A549 (cell line): ENCODE data around the gene RAD51B. TPM values are rescaled to one million over a fixed set of nuclear protein-coding genes. Genes with fewer than 3 reads are reported as not detected.
A peak's percentile ranks its signal among the peaks of the same experiment; 100 is the strongest.

ENCODE experiments used
- ATAC-seq, 2 experiments: fragments of 200-7000 bp in 1 of 2; fragments of >200 bp in 1 of 2; cut with Nextera tagmentation in 1 of 2; cut with Tn5 transposase in 1 of 2; 3 replicates each; pipeline versions ENCODE4 v1.8.0 to v1.9.1; 2018 to 2020; ENCODE audit warnings: mild to moderate bottlenecking in 1 of 2, moderate library complexity in 1 of 2
- CTCF ChIA-PET: fragments of 300-600 bp; sonication (Branson Sonifier 250); formaldehyde crosslinking; extraction: SDS; loops from one replicate; lab custom pipeline; 2021; ENCODE audit warnings: antibody characterized with exemption, inconsistent platforms; lab: Yijun Ruan, JAX
- POLR2A ChIA-PET: fragments of 350-600 bp; formaldehyde crosslinking; extraction: SDS; loops from one replicate; lab custom pipeline; 2021; ENCODE audit warnings: antibody characterized with exemption, inconsistent platforms; lab: Yijun Ruan, JAX
- DNase-seq, 2 experiments: peaks; one replicate each; pipeline versions ENCODE4 v3.0.0 to v3.0.0-alpha.2; 2011 to 2016; ENCODE audit warnings: low read depth in 1 of 2, low spot score in 1 of 2
- FAIRE-seq: peaks from 2 replicates; lab custom pipeline; 2011; peaks lifted over from hg19 to GRCh38; lab: Jason Lieb, UNC
- H3K27ac ChIP-seq, 2 experiments: fragments of >200 bp; sonication (Bioruptor Twin); formaldehyde crosslinking; 3 replicates each; pipeline ENCODE4 v1.5.1; 2016 to 2017
- H3K4me1 ChIP-seq: fragments of >200 bp; sonication (Bioruptor Twin); formaldehyde crosslinking; 3 replicates; pipeline ENCODE4 v1.6.1; 2016
- H3K4me2 ChIP-seq: fragments of >200 bp; sonication (Bioruptor Twin); formaldehyde crosslinking; 3 replicates; pipeline ENCODE4 v1.6.1; 2016
- H3K4me3 ChIP-seq: fragments of >200 bp; sonication (Bioruptor Twin); formaldehyde crosslinking; 3 replicates; pipeline ENCODE4 v1.5.1; 2016
- H3K9me3 ChIP-seq: fragments of >200 bp; sonication (Bioruptor Twin); formaldehyde crosslinking; 3 replicates; pipeline ENCODE4 v1.6.1; 2016
- CEBPB ChIP-seq, 2 experiments: fragments of >200 bp in 1 of 2; sonication (Bioruptor Twin) in 1 of 2; formaldehyde crosslinking in 1 of 2; IDR thresholded peaks; 2 replicates each; pipeline ENCODE4 v1.6.1; 2012 to 2016
- CHD2 ChIP-seq: fragments of 150-350 bp; IDR thresholded peaks from 2 replicates; pipeline ENCODE4 v1.6.1; 2014; ENCODE audit warnings: low read length; ENCODE audit not compliant: partially characterized antibody
- CHD4 ChIP-seq: fragments of 200-600 bp; sonication (generic); IDR thresholded peaks from 2 replicates; pipeline ENCODE4 v1.6.1; 2016; ENCODE audit warnings: antibody characterized with exemption, mild to moderate bottlenecking, borderline replicate concordance
- EHF ChIP-seq: fragments of 250-450 bp; sonication (Bioruptor Pico); IDR thresholded peaks from 2 replicates; pipeline ENCODE4 v1.5.0; 2020; ENCODE audit warnings: mild to moderate bottlenecking
- EP300 ChIP-seq, 2 experiments: fragments of >200 bp; sonication (Bioruptor Twin); formaldehyde crosslinking; IDR thresholded peaks; 2 replicates in 1 of 2; 3 replicates in 1 of 2; pipeline ENCODE4 v1.6.1; 2016 to 2017
- ESRRA ChIP-seq: fragments of 150-350 bp; IDR thresholded peaks from 2 replicates; pipeline ENCODE4 v1.6.1; 2014; ENCODE audit warnings: mild to moderate bottlenecking, low read length, borderline replicate concordance
- FOSL2 ChIP-seq, 2 experiments: fragments of 450-650 bp in 1 of 2; fragments of >200 bp in 1 of 2; sonication (Bioruptor Twin) in 1 of 2; formaldehyde crosslinking; IDR thresholded peaks; 2 replicates each; pipeline versions ENCODE4 v1.5.0 to v1.6.1; 2016 to 2020; ENCODE audit warnings: mild to moderate bottlenecking in 1 of 2, moderate library complexity in 1 of 2
- GATA3 ChIP-seq: IDR thresholded peaks from 2 replicates; pipeline ENCODE4 v1.6.1; 2012; ENCODE audit warnings: borderline replicate concordance
- HOXA7 ChIP-seq: fragments of 250-450 bp; sonication (Bioruptor Pico); IDR thresholded peaks from 2 replicates; pipeline ENCODE4 v1.5.0; 2020; ENCODE audit warnings: mild to moderate bottlenecking, moderate library complexity
- JUN ChIP-seq, 2 experiments: fragments of >200 bp; sonication (Bioruptor Twin); formaldehyde crosslinking; IDR thresholded peaks; 2 replicates in 1 of 2; 3 replicates in 1 of 2; pipeline ENCODE4 v1.6.1; 2016 to 2017
- JUNB ChIP-seq: fragments of >200 bp; sonication (Bioruptor Twin); formaldehyde crosslinking; IDR thresholded peaks from 2 replicates; pipeline ENCODE4 v1.6.1; 2016
- KDM1A ChIP-seq: fragments of 200-600 bp; sonication (generic); IDR thresholded peaks from 2 replicates; pipeline ENCODE4 v1.6.1; 2016; ENCODE audit warnings: low read depth, mild to moderate bottlenecking
- MAFK ChIP-seq: fragments of 450-650 bp; IDR thresholded peaks from 2 replicates; pipeline ENCODE4 v1.6.1; 2014; ENCODE audit not compliant: partially characterized antibody
- NFE2L2 ChIP-seq: fragments of 150-350 bp; conservative IDR thresholded peaks from 2 replicates; pipeline ENCODE4 v1.6.1; 2014; ENCODE audit warnings: low read length
- NPAS2 ChIP-seq: fragments of 250-450 bp; sonication (Bioruptor Pico); IDR thresholded peaks from 2 replicates; pipeline ENCODE4 v1.8.0; 2022; ENCODE audit warnings: mild to moderate bottlenecking, moderate library complexity, borderline replicate concordance
- NR3C1 ChIP-seq: fragments of >200 bp; sonication (Bioruptor Twin); formaldehyde crosslinking; IDR thresholded peaks from 3 replicates; pipeline ENCODE4 v1.6.1; 2017
- POLR2A ChIP-seq: IDR thresholded peaks from 2 replicates; pipeline ENCODE4 v1.6.1; 2012; ENCODE audit warnings: mild to moderate bottlenecking, low read length
- RAD21 ChIP-seq, 2 experiments: fragments of >200 bp in 1 of 2; sonication (Bioruptor Twin) in 1 of 2; formaldehyde crosslinking in 1 of 2; IDR thresholded peaks in 1 of 2; conservative IDR thresholded peaks in 1 of 2; 2 replicates in 1 of 2; 3 replicates in 1 of 2; pipeline ENCODE4 v1.6.1; 2012 to 2018; ENCODE audit warnings: inconsistent platforms in 1 of 2
- RFX5 ChIP-seq: fragments of 450-650 bp; IDR thresholded peaks from 2 replicates; pipeline ENCODE4 v1.7.1; 2014; ENCODE audit warnings: antibody characterized with exemption, mild to moderate bottlenecking, moderate library complexity
- SMC3 ChIP-seq: fragments of >200 bp; sonication (Bioruptor Twin); formaldehyde crosslinking; IDR thresholded peaks from 3 replicates; pipeline ENCODE4 v1.6.1; 2018; ENCODE audit warnings: inconsistent platforms
- SREBF2 ChIP-seq: fragments of 450-650 bp; IDR thresholded peaks from 2 replicates; pipeline ENCODE4 v1.6.1; 2014; ENCODE audit warnings: mild to moderate bottlenecking, moderate library complexity
- TP53 ChIP-seq: fragments of 250-450 bp; sonication (Bioruptor Pico); IDR thresholded peaks from 2 replicates; pipeline ENCODE4 v1.5.0; 2021; ENCODE audit warnings: mild to moderate bottlenecking, moderate library complexity
- ZFP36 ChIP-seq: fragments of 450-650 bp; IDR thresholded peaks from 2 replicates; pipeline ENCODE4 v1.6.1; 2014; ENCODE audit warnings: borderline replicate concordance; ENCODE audit not compliant: partially characterized antibody
- WGBS: methylation state at CpG from one replicate; pipeline ENCODE4 v1.1.6; 2017; ENCODE audit errors: missing lambda C conversion rate; 5-methylcytosine and 5-hydroxymethylcytosine counted together
- polyA plus RNA-seq, 4 experiments: library from polyadenylated mRNA; depleted of rRNA in 3 of 4; stranded (reverse); fragments of >200 nt; fragmentation: RNase III in 1 of 4; extraction: RNeasy Plus Mini Kit Qiagen cat#74134 plus additional on column Dnase treatment in 1 of 4; gene quantifications; 2 replicates in 3 of 4; 3 replicates in 1 of 4; pipeline ENCODE4 v1.2.3, GENCODE V29; 2011 to 2017
- TF ChIP-seq, protein P1 (sequence below): fragments of >200 bp; sonication (Bioruptor Twin); formaldehyde crosslinking; IDR thresholded peaks from 3 replicates; pipeline ENCODE4 v1.6.1; 2016
- TF ChIP-seq, protein P2 (sequence below): IDR thresholded peaks from 2 replicates; pipeline ENCODE4 v1.6.1; 2012; ENCODE audit warnings: low read depth, borderline replicate concordance
- TF ChIP-seq, protein P3 (sequence below): IDR thresholded peaks from 2 replicates; pipeline ENCODE4 v1.6.1; 2012
- TF ChIP-seq, protein P4 (sequence below): fragments of 250-450 bp; sonication (Bioruptor Pico); IDR thresholded peaks from 2 replicates; pipeline ENCODE4 v1.5.0; 2021; ENCODE audit warnings: mild to moderate bottlenecking, moderate library complexity, borderline replicate concordance

Gene RAD51B
- polyA plus RNA-seq, 2 of the 4 experiments (the other 2 are of a cell fraction) = 7.2 to 10.8 TPM

DNA sequence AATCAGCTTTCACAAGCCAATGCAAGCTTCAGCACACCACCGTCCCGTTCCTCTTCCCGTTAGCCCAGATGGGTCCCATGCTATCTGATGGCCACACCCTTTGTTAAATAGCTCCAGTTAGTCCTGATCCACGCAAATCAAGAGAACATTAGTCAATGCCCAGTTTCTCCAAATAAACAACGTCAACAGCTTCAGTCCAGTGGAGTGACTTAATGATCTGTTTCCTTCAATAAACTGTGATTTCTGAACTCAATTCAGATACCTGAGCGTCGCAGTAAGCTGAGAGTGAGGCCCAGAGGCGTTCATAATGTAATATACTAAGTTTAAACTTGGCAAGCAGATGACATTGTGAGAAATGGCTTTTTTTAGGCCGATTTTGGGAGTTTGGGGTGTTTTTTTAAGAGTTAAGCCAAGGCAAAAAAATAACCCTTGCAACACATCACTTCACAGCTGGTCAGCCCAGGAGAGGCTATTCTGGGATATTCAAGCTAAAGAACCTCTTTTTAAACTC is 861.0 kb downstream of the RAD51B start:
- ChIA-PET POLR2A (no interaction called here), CTCF (interaction anchor here (1.2 to 2.5 kb wide), 3 partner anchors 32 to 747 kb away, joined by 3 to 6 read pairs (median 4); no protein-coding TSS in a partner anchor)
- ATAC-seq (no peak), DNase-seq (no peak), FAIRE-seq (no peak)
- Histone ChIP-seq H3K4me3 (no peak overlapping the region), H3K27ac (peak overlapping the region; percentile 86 to 94; a peak in 5 of 6 replicates), H3K4me2 (no peak overlapping the region), H3K4me1 (peaks cover 39% of the 10 kb centered on the region), H3K9me3 (peaks cover 7% of the 10 kb centered on the region; the same call in 1 of the 3 replicates)
- WGBS = 89% methylated on average over 9 of the region's 9 CpGs
- TF ChIP-seq RFX5 (no peak), SREBF2 (no peak), NFE2L2 (no peak), EHF (CRISPR knock-in tag) (no peak), TP53 (CRISPR knock-in tag) (no peak), GATA3 (no peak), CHD4 (no peak), KDM1A (no peak), ZFP36 (no peak), HOXA7 (CRISPR knock-in tag) (no peak), NPAS2 (no peak), NR3C1 (no peak)
- TF ChIP-seq, protein P1, sequence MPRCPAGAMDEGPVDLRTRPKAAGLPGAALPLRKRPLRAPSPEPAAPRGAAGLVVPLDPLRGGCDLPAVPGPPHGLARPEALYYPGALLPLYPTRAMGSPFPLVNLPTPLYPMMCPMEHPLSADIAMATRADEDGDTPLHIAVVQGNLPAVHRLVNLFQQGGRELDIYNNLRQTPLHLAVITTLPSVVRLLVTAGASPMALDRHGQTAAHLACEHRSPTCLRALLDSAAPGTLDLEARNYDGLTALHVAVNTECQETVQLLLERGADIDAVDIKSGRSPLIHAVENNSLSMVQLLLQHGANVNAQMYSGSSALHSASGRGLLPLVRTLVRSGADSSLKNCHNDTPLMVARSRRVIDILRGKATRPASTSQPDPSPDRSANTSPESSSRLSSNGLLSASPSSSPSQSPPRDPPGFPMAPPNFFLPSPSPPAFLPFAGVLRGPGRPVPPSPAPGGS = no peak
- TF ChIP-seq, protein P2, sequence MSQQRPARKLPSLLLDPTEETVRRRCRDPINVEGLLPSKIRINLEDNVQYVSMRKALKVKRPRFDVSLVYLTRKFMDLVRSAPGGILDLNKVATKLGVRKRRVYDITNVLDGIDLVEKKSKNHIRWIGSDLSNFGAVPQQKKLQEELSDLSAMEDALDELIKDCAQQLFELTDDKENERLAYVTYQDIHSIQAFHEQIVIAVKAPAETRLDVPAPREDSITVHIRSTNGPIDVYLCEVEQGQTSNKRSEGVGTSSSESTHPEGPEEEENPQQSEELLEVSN = no peak

DNA sequence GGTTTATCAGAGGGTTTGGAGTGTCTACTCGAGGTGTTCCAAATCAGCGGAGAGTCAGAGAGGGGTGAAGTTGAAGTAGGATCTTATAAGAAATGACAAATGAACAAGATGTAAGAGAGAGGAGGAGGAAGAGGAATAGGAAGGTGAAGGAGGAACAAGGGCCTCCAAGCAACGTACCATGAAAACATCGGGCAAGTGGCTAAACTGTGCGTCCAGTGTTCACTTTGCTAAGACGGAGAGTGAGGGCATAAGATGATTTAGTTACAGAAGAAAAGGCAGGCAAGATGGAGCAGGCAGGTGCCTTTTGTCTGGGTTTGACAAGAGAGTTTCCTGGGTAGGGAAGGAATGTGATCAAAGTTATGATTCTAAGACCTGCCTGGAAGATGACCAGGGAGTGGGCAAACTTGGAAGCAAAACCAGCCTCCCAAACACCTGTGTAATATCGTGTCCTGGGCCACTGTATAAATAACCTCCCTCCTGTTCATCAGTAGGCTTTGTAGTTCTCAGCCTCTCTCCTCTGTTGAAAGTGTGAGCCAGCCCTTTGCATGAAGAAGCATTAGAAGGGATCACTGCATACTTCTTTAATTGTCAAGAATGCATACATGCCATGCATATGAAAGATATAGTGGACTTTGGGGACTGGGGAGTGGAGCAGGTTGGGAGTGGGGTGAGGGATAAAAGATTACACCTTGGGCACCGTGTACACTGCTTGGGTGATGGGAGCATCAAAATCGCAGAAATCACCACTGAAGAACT is 861.9 kb downstream of the RAD51B start:
- Histone ChIP-seq H3K4me2 (no peak overlapping the region; the same call in 2 of the 3 replicates), H3K4me3 (no peak overlapping the region), H3K27ac (peak overlapping the region; percentile 86 to 94), H3K4me1 (peaks cover 43% of the 10 kb centered on the region), H3K9me3 (peaks cover 7% of the 10 kb centered on the region; the same call in 2 of the 3 replicates)
- WGBS = 93% methylated on average over 9 of the region's 9 CpGs
- TF ChIP-seq POLR2A (no peak), EHF (CRISPR knock-in tag) (no peak), CHD2 (no peak), ESRRA (no peak)
- TF ChIP-seq, protein P3, sequence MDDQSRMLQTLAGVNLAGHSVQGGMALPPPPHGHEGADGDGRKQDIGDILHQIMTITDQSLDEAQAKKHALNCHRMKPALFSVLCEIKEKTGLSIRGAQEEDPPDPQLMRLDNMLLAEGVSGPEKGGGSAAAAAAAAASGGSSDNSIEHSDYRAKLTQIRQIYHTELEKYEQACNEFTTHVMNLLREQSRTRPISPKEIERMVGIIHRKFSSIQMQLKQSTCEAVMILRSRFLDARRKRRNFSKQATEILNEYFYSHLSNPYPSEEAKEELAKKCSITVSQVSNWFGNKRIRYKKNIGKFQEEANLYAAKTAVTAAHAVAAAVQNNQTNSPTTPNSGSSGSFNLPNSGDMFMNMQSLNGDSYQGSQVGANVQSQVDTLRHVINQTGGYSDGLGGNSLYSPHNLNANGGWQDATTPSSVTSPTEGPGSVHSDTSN = no peak
- DNase-seq (no peak), ATAC-seq (no peak), FAIRE-seq (no peak)
- POLR2A ChIA-PET = interaction anchor here (1.2 kb wide), 1 partner anchor 15 kb away, joined by 3 read pairs; no protein-coding TSS in a partner anchor
- CTCF ChIA-PET = no interaction called here

DNA sequence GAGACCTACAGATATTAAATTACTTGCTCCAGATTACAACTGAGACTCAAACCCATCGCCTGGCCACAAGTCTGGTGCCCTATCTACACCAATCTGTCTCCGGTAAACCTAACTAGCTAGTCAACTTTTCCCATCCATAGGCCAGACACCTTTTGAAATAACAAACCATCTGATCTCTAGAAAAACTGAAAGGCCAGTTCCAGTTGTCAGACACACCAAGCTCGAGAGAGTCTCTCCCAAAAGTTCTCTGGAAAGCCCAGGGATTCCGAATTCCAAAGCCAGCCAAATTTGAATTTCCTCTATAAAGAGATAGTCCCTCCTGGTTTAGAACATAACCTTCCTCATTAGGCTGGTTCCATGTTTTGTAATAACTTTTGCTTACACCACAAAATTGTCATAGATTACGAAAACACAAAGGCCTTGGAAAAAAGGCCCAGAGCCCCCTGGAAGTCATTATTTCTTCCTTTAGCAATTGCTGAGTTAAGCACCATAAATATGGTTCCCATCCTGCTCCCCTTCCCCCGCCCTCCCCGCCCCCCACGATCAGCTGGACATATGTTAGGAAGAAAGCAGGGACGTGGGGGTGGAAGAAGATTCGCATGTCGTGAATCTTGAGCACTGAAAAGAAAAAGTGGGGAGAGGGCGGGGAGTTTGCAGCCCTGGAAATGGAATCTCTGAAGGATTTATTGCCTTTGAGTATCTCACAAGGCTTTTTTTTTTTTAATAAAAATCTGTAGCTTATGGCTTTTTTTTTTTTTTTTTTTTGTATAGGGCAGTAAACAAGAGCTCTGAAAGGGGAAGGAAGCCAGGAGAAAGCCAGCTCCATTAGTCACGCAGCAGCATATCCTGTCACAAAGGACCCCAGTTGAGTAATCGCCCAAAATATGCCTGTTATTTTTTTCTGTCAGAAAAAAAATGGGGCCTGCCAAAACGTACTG is 862.9 kb downstream of the RAD51B start:
- WGBS = 35% methylated on average over 15 of the region's 15 CpGs
- no peak overlapping the region for H3K4me3 ChIP-seq
- CTCF ChIA-PET = interaction anchor here (0.7 to 3.0 kb wide), 6 partner anchors 9 to 748 kb away, joined by 3 to 10 read pairs (median 5); no protein-coding TSS in a partner anchor
- POLR2A ChIA-PET = interaction anchor here (0.6 to 1.7 kb wide), 16 partner anchors 12 to 996 kb away, joined by 3 to 16 read pairs (median 4); partner anchors contain the start of gene ZFP36L1
- H3K4me1 ChIP-seq = peaks cover 46% of the 10 kb centered on the region
- peak overlapping the region; percentile 64 for H3K4me2 ChIP-seq
- peak overlapping the region; percentile 86 to 94 for H3K27ac ChIP-seq
- ATAC-seq = peak; percentile 75
- no peak for FAIRE-seq
- DNase-seq = peak; percentile 78 to 79
- H3K9me3 ChIP-seq = peaks cover 13% of the 10 kb centered on the region; the same call in 2 of the 3 replicates
- peak; percentile 51 to 77; a peak in 3 of 5 replicates for TF ChIP-seq JUN (IDR thresholded peaks at IDR 0.05)
- peak; percentile 63; the same call in 1 of the 2 replicates for TF ChIP-seq GATA3
- TF ChIP-seq, protein P4, sequence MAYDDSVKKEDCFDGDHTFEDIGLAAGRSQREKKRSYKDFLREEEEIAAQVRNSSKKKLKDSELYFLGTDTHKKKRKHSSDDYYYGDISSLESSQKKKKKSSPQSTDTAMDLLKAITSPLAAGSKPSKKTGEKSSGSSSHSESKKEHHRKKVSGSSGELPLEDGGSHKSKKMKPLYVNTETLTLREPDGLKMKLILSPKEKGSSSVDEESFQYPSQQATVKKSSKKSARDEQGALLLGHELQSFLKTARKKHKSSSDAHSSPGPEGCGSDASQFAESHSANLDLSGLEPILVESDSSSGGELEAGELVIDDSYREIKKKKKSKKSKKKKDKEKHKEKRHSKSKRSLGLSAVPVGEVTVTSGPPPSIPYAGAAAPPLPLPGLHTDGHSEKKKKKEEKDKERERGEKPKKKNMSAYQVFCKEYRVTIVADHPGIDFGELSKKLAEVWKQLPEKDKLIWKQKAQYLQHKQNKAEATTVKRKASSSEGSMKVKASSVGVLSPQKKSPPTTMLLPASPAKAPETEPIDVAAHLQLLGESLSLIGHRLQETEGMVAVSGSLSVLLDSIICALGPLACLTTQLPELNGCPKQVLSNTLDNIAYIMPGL = no peak
- peak; percentile 17 to 52 for TF ChIP-seq RAD21 (conservative IDR thresholded peaks at IDR 0.05 in 1 of 2, IDR thresholded peaks at IDR 0.05 in 1 of 2)
- TF ChIP-seq JUNB = peak; percentile 80
- TF ChIP-seq CHD2 = peak; percentile 35
- peak; percentile 35 to 74; a peak in 3 of 5 replicates for TF ChIP-seq EP300 (IDR thresholded peaks at IDR 0.05)
- peak; percentile 51 for TF ChIP-seq MAFK
- peak; percentile 65 for TF ChIP-seq FOSL2 (IDR thresholded peaks at IDR 0.05)
- TF ChIP-seq FOSL2 (CRISPR knock-in tag; IDR thresholded peaks at IDR 0.05) = peak; percentile 64
- peak; percentile 44; the same call in 2 of the 3 replicates for TF ChIP-seq SMC3
- TF ChIP-seq CEBPB (IDR thresholded peaks at IDR 0.05) = peak; percentile 39 to 79; a peak in 3 of 4 replicates
- TF ChIP-seq ZFP36 = no peak
